Stimulated activated CD4-positive, alpha-beta T cell treated with anti-CD3 and anti-CD28 coated beads, Interleukin-4, amount 100 ng/mL, for 24 hours (primary cell): Measurements from ENCODE around the gene BRWD1.
"Not testable (repeated sequence)": the region's sequence is repeated elsewhere in the genome, so short reads cannot be mapped to it uniquely, and the experiment has no call there.

ENCODE experiments used
- DNase-seq: peaks from one replicate; pipeline ENCODE4 v3.0.0-alpha.2; 2020

BRWD1 gene

GRCh38 chr21:39281207-39281606 lies 32.2 kb downstream of the BRWD1 start:
- no peak for DNase-seq

- DNase-seq = no peak
Observed at GRCh38 chr21:39269620-39270019, 43.8 kb downstream of the BRWD1 start.

GRCh38 chr21:39265603-39266002 lies 47.8 kb downstream of the BRWD1 start:
- DNase-seq = no peak

- no peak for DNase-seq
Observed at GRCh38 chr21:39263372-39263771, 50.1 kb downstream of the BRWD1 start.

GRCh38 chr21:39258207-39258606 lies 55.2 kb downstream of the BRWD1 start:
- DNase-seq = no peak

- DNase-seq = no peak
Observed at GRCh38 chr21:39251326-39251725, 62.1 kb downstream of the BRWD1 start.

- no peak for DNase-seq
Observed at GRCh38 chr21:39238275-39238674, 75.2 kb downstream of the BRWD1 start.

GRCh38 chr21:39232861-39233291 lies 80.6 kb downstream of the BRWD1 start:
- no peak for DNase-seq

- DNase-seq = no peak
Observed at GRCh38 chr21:39224930-39225329, 88.5 kb downstream of the BRWD1 start.

- DNase-seq = no peak
Observed at GRCh38 chr21:39221997-39222486, 91.4 kb downstream of the BRWD1 start.

GRCh38 chr21:39221282-39221996 lies 92.0 kb downstream of the BRWD1 start:
- DNase-seq = no peak

- not testable (repeated sequence) for DNase-seq
Observed at GRCh38 chr21:39220875-39221274, 92.6 kb downstream of the BRWD1 start.

GRCh38 chr21:39220150-39220549 lies 93.3 kb downstream of the BRWD1 start:
- no peak for DNase-seq

GRCh38 chr21:39218082-39218409 lies 95.4 kb downstream of the BRWD1 start:
- no peak for DNase-seq

- DNase-seq = no peak
Observed at GRCh38 chr21:39217356-39218081, 95.9 kb downstream of the BRWD1 start.

- no peak for DNase-seq
Observed at GRCh38 chr21:39216290-39216689, 97.1 kb downstream of the BRWD1 start.

- DNase-seq = no peak
Observed at GRCh38 chr21:39215078-39215477, 98.4 kb downstream of the BRWD1 start.

GRCh38 chr21:39209334-39209688 lies 104.1 kb downstream of the BRWD1 start:
- no peak for DNase-seq

- no peak for DNase-seq
Observed at GRCh38 chr21:39208624-39209333, 104.7 kb downstream of the BRWD1 start.

- DNase-seq = no peak
Observed at GRCh38 chr21:39204134-39204533, 109.3 kb downstream of the BRWD1 start.

- DNase-seq = no peak
Observed at GRCh38 chr21:39198800-39199199, 114.6 kb downstream of the BRWD1 start.

GRCh38 chr21:39197448-39198233 lies 115.8 kb downstream of the BRWD1 start:
- no peak for DNase-seq

- DNase-seq = no peak
Observed at GRCh38 chr21:39196838-39197237, 116.6 kb downstream of the BRWD1 start.
